ENCODE data around the gene MRPL50. TPM values are rescaled to one million over a fixed set of nuclear protein-coding genes. Genes with fewer than 3 reads are reported as not detected.

The MRPL50 gene
- 10.9 and 13.9 TPM in 2 replicates for total RNA-seq

DNA sequence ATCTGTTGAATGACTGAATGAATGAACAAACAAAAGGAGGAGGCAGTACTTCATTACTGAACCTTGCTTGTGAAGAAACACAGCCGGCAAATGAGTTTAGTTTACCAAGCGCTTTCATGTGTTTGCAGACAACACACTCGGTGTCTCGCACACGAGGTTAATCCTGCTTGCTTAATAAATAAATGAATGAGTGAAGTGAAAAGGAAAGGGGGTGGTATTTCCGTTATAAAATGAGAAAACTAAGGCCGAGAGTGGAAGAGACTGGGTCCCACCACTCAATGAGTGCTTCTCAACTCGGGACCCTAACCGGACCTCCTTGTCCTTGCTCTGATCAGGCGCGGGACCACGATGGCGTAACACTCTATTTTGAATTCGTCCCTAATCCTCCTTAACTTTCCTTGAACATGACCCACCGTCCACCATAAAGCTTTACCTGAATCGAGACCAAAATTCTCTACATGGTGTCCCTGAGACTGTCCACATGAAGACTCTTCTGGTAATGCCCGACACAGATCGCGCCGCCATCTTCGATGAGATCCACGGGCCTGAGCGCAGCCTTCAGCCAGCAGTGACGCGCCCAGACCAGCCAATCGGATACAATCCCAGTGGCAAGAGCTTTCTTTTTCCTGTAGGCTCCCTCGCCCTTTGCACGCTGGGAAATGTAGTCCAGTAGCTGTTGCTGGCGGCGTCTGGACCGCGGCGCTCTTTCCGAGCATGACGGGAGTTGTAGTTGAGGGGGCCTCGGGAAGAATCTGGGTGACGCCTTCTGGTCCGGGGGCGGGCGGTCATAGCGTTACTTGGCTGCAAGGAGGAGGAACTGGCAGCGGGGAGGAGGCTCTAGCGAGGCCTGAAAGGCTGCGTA is at the start of gene MRPL50, which contains the start of gene ZNF189:
MRPL50 (minus strand) TSS at position 551 of the 862 bp plus-strand sequence; CDS start at position 525, 26 bp downstream.
ZNF189 (plus strand) TSS at position 784 of the 862 bp plus-strand sequence. CDS start 306 bp downstream, outside the sequence.
- Histone ChIP-seq H3K36me3 (ENCODE audit: control insufficient read depth, insufficient read depth, low read length) (no peaks in the 10 kb centered on the region), H3K27me3 (ENCODE audit: control insufficient read depth, insufficient read depth, low read length) (no peaks in the 10 kb centered on the region), H3K4me3 (ENCODE audit: low read depth, low read length) (peak within 1 kb of the TSS; percentile 80)
- TF ChIP-seq, protein P1, sequence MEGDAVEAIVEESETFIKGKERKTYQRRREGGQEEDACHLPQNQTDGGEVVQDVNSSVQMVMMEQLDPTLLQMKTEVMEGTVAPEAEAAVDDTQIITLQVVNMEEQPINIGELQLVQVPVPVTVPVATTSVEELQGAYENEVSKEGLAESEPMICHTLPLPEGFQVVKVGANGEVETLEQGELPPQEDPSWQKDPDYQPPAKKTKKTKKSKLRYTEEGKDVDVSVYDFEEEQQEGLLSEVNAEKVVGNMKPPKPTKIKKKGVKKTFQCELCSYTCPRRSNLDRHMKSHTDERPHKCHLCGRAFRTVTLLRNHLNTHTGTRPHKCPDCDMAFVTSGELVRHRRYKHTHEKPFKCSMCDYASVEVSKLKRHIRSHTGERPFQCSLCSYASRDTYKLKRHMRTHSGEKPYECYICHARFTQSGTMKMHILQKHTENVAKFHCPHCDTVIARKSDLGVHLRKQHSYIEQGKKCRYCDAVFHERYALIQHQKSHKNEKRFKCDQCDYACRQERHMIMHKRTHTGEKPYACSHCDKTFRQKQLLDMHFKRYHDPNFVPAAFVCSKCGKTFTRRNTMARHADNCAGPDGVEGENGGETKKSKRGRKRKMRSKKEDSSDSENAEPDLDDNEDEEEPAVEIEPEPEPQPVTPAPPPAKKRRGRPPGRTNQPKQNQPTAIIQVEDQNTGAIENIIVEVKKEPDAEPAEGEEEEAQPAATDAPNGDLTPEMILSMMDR (IDR thresholded peaks at IDR 0.05; ENCODE audit: insufficient read depth, low read length, poor library complexity, severe bottlenecking), result no peak
- DNase-seq (ENCODE audit: low read depth), result peak; percentile 96

DNA sequence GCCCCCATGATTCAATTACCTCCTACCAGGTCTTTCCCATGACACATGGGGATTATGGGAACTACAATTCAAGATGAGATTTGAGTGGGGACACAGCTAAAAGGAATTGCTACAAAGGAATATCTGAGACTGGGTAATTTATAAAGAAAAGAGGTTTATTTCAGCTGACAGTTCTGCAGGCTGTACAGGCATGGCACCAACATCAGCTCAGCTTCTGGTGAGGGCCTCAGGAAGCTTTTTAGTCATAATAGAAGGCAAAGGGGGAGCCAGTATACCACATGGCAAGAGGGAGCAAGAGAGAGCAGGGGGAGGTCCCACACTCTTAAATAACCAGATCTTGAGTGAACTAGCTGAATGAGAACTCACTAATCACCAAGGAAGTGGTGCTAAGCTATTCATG is 48.3 kb upstream of the MRPL50 start:
- no peak for DNase-seq (ENCODE audit: low read depth)
- TF ChIP-seq, protein P1 (IDR thresholded peaks at IDR 0.05; ENCODE audit: insufficient read depth, low read length, poor library complexity, severe bottlenecking), result no peak
- no peaks in the 10 kb centered on the region for H3K36me3 ChIP-seq (ENCODE audit: control insufficient read depth, insufficient read depth, low read length)
- H3K27me3 ChIP-seq (ENCODE audit: control insufficient read depth, insufficient read depth, low read length), result no peaks in the 10 kb centered on the region
- H3K4me3 ChIP-seq (ENCODE audit: low read depth, low read length), result no peak overlapping the region

DNA sequence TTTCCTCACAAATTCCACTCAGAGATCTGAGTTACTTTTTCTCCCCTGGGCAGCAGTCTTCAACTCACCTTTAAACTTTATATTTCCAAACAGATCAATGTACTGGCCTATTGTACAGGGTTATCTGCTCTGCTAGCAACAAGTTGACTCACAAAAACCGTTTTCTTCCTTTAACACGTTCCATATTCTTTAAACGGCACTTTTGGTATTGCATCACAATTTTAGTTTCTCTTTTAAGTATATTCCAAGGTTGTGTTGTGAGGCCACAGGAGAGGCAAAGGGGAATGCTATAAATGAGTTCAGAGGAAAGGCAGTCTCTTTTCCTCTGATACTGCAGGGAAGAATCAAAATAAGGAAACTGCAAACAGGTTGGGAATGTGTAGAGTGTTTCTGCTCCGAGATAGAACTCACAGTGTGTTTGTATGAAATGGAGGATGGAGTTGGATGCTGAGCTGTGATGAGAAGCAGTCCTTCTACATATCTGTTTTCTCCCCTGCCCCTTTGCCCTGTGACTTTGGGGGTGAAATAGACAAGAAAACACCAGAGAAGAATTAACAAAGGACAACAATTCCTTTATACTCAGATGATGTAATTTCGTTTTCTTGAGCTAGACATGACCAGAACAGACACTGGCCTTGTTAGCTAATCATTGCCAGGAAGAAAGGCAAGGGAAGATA is 47.1 kb upstream of the MRPL50 start:
- TF ChIP-seq, protein P1 (IDR thresholded peaks at IDR 0.05; ENCODE audit: insufficient read depth, low read length, poor library complexity, severe bottlenecking), result no peak

DNA sequence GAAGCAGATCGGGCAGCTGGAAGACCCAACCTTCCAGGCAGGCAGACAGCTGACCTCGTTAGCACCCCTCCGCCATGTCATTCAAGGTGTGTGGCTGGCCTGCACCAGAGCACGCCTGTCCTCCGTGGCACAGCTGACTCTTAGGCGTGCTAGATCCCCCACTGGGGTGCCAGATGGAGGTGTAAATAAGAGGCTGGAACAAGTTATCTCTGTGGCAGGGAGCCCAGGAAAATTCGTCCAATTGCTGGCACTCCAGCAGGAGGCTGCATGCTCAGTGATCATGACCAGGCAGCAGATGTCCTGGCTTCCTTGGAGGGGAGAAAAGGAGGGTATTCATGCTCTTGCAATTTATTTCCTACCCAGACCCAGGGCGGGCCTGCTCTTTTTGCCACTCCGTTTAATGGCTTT is 45.0 kb upstream of the MRPL50 start:
- no peak overlapping the region for H3K4me3 ChIP-seq (ENCODE audit: low read depth, low read length)
- no peaks in the 10 kb centered on the region for H3K27me3 ChIP-seq (ENCODE audit: control insufficient read depth, insufficient read depth, low read length)
- TF ChIP-seq, protein P1 (IDR thresholded peaks at IDR 0.05; ENCODE audit: insufficient read depth, low read length, poor library complexity, severe bottlenecking), result no peak
- DNase-seq (ENCODE audit: low read depth), result no peak
- H3K36me3 ChIP-seq (ENCODE audit: control insufficient read depth, insufficient read depth, low read length), result no peaks in the 10 kb centered on the region

More for the DNA sequence above, 47.1 kb upstream of the MRPL50 start:
- no peaks in the 10 kb centered on the region for H3K27me3 ChIP-seq (ENCODE audit: control insufficient read depth, insufficient read depth, low read length)
- DNase-seq (ENCODE audit: low read depth), result no peak
- no peaks in the 10 kb centered on the region for H3K36me3 ChIP-seq (ENCODE audit: control insufficient read depth, insufficient read depth, low read length)
- no peak overlapping the region for H3K4me3 ChIP-seq (ENCODE audit: low read depth, low read length)

DNA sequence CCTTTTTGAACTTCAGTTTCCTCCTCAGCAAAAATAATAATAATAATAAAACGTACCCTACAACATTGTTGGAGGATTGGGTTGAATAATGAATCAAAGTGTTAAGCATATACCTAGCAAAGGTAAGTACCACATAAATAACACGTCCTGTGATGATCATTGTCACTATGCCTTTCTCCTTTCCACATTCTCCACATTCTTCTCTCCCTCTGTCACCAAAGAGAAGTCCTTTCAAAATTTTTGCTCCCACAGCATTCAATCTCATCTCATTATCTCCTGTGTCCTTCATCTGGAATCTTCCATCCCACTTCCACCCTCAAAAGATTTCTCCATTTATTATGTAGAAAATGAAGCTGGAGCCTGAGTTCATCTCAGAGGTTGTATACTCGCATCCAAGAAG is 44.3 kb upstream of the MRPL50 start:
- DNase-seq (ENCODE audit: low read depth), result no peak
- TF ChIP-seq, protein P1 (IDR thresholded peaks at IDR 0.05; ENCODE audit: insufficient read depth, low read length, poor library complexity, severe bottlenecking), result no peak

More for the DNA sequence above, 44.3 kb upstream of the MRPL50 start:
- no peaks in the 10 kb centered on the region for H3K36me3 ChIP-seq (ENCODE audit: control insufficient read depth, insufficient read depth, low read length)
- H3K4me3 ChIP-seq (ENCODE audit: low read depth, low read length), result no peak overlapping the region
- H3K27me3 ChIP-seq (ENCODE audit: control insufficient read depth, insufficient read depth, low read length), result no peaks in the 10 kb centered on the region

Data from kidney epithelial cell (primary cell).